Fibroblast of lung (primary cell): ENCODE data around the gene IL1B. TPM values are rescaled to one million over a fixed set of nuclear protein-coding genes. Genes with fewer than 3 reads are reported as not detected.
A peak's percentile ranks its signal among the peaks of the same experiment; 100 is the strongest.

Experiments
- DNase-seq, 2 donors: peaks; one replicate each; pipeline versions ENCODE4 v3.0.0 to v3.0.0-alpha.2; 2010; ENCODE audit warnings: low read depth in 2 of 2
- H2AFZ ChIP-seq: 2 replicates; pipeline ENCODE4 v1.5.1; 2012; ENCODE audit warnings: low read length, control low read depth, inconsistent platforms
- H3K27ac ChIP-seq: 2 replicates; pipeline ENCODE4 v1.5.1; 2011; ENCODE audit warnings: low read length, control low read depth; ENCODE audit not compliant: insufficient read depth
- H3K27me3 ChIP-seq: 2 replicates; pipeline ENCODE4 v1.5.1; 2011; ENCODE audit warnings: mild to moderate bottlenecking, low read length; ENCODE audit not compliant: control insufficient read depth, insufficient read depth
- H3K36me3 ChIP-seq: 2 replicates; pipeline ENCODE4 v1.5.1; 2011; ENCODE audit warnings: low read length; ENCODE audit not compliant: control insufficient read depth, insufficient read depth
- H3K4me1 ChIP-seq: 2 replicates; pipeline ENCODE4 v1.5.1; 2011; ENCODE audit warnings: low read length; ENCODE audit not compliant: control insufficient read depth, insufficient read depth; ENCODE audit errors: extremely low read depth
- H3K4me2 ChIP-seq: 2 replicates; pipeline ENCODE4 v1.5.1; 2011; ENCODE audit warnings: low read length, control low read depth; ENCODE audit not compliant: insufficient read depth; ENCODE audit errors: extremely low read depth
- H3K4me3 ChIP-seq, 4 experiments: fragments of 200-600 bp in 1 of 4; sonication (generic) in 1 of 4; replicated peaks in 1 of 4; 2 replicates each; pipeline ENCODE4 v1.5.1; 2011 to 2016; ENCODE audit warnings: low read length in 4 of 4, low read depth in 3 of 4, mild to moderate bottlenecking in 3 of 4, control low read depth in 2 of 4, inconsistent platforms in 1 of 4, mixed read lengths in 1 of 4; ENCODE audit not compliant: insufficient read depth in 1 of 4; ENCODE audit errors: control extremely low read depth in 1 of 4
- H3K79me2 ChIP-seq: 2 replicates; pipeline ENCODE4 v1.5.1; 2012; ENCODE audit warnings: mild to moderate bottlenecking, low read length, inconsistent platforms; ENCODE audit not compliant: control insufficient read depth, insufficient read depth
- H3K9ac ChIP-seq: 2 replicates; pipeline ENCODE4 v1.5.1; 2011; ENCODE audit warnings: mild to moderate bottlenecking, low read length, control low read depth; ENCODE audit not compliant: insufficient read depth
- H3K9me3 ChIP-seq: 2 replicates; pipeline ENCODE4 v1.5.1; 2012; ENCODE audit warnings: low read depth, low read length; ENCODE audit not compliant: control insufficient read depth, insufficient read depth
- H4K20me1 ChIP-seq: 2 replicates; pipeline ENCODE4 v1.5.1; 2011; ENCODE audit warnings: low read length; ENCODE audit not compliant: control insufficient read depth, insufficient read depth; ENCODE audit errors: extremely low read depth
- EZH2 ChIP-seq: IDR thresholded peaks from 2 replicates; pipeline ENCODE4 v1.5.1; 2012; ENCODE audit warnings: low read length, control low read depth, mild to moderate bottlenecking; ENCODE audit errors: missing control alignments
- polyA plus RNA-seq, 2 donors: library from polyadenylated mRNA; depleted of rRNA in 1 of 2; stranded (reverse) in 1 of 2; unstranded in 1 of 2; fragments of >200 nt; gene quantifications; 2 replicates each; pipeline ENCODE4 v1.2.1, GENCODE V29; 2011 to 2012; ENCODE audit warnings: missing spikeins in 1 of 2
- total RNA-seq: library from RNA; depleted of rRNA; stranded (reverse); fragments of >200 nt; gene quantifications from 2 replicates; pipeline ENCODE4 v1.2.1, GENCODE V29; 2014
- TF ChIP-seq, protein P1 (sequence below), 2 donors: IDR thresholded peaks in 1 of 2; conservative IDR thresholded peaks in 1 of 2; 1 replicate in 1 of 2; 2 replicates in 1 of 2; pipeline ENCODE4 v1.5.1; 2011 to 2012; ENCODE audit warnings: low read length in 2 of 2, control low read depth in 1 of 2, inconsistent platforms in 1 of 2, low read depth in 1 of 2, mild to moderate bottlenecking in 1 of 2

IL1B gene
- total and polyA plus RNA-seq, 2 donors (not counting 1 experiment from before 2014, with no cell fraction given) = 0.23 TPM; not detected in 1

DNA sequence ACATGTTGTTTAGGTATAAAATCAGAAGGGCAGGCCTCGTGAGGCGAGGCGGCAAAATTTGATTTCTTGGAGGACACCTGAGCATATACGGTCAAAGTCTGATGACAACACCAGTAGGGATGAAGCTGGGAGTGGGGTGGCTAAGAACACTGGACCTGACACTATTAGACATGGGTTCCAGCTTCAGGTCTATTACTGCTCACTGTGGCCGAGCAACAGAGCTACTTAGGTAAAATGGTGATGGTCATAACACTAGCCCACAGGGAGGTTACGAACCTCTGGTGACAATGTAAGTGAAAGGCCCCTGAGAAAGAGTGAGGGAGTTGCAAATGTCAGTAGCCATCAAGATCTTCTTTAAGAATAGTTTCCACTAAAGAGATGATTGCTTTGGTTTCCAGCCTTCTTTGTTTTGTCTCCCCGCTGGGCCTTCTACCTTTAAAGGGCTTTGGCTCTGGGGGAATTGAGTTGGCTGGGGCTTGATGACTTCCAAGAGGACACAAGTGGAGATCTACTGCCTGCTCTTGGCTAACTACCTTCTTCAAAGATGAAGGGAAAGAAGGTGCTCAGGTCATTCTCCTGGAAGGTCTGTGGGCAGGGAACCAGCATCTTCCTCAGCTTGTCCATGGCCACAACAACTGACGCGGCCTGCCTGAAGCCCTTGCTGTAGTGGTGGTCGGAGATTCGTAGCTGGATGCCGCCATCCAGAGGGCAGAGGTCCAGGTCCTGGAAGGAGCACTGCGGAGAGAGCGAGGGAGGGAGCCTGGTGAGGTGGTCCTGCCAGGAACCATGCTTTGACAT is 3.5 kb downstream of the IL1B start:
- no peak overlapping the region for H3K27ac ChIP-seq
- H3K79me2 ChIP-seq = no peaks in the 10 kb centered on the region
- no peaks in the 10 kb centered on the region for H3K9me3 ChIP-seq
- no peaks in the 10 kb centered on the region for H3K4me1 ChIP-seq
- H3K27me3 ChIP-seq = no peaks in the 10 kb centered on the region
- H2AFZ ChIP-seq = no peak overlapping the region
- H3K9ac ChIP-seq = peak overlapping the region; percentile 5
- no peak overlapping the region for H3K4me2 ChIP-seq
- no peak overlapping the region for H3K4me3 ChIP-seq
- no peak for DNase-seq
- TF ChIP-seq, protein P1, sequence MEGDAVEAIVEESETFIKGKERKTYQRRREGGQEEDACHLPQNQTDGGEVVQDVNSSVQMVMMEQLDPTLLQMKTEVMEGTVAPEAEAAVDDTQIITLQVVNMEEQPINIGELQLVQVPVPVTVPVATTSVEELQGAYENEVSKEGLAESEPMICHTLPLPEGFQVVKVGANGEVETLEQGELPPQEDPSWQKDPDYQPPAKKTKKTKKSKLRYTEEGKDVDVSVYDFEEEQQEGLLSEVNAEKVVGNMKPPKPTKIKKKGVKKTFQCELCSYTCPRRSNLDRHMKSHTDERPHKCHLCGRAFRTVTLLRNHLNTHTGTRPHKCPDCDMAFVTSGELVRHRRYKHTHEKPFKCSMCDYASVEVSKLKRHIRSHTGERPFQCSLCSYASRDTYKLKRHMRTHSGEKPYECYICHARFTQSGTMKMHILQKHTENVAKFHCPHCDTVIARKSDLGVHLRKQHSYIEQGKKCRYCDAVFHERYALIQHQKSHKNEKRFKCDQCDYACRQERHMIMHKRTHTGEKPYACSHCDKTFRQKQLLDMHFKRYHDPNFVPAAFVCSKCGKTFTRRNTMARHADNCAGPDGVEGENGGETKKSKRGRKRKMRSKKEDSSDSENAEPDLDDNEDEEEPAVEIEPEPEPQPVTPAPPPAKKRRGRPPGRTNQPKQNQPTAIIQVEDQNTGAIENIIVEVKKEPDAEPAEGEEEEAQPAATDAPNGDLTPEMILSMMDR (conservative IDR thresholded peaks at IDR 0.05 in 1 of 2, IDR thresholded peaks at IDR 0.05 in 1 of 2; ENCODE audit: low read depth in 1 of 2, low read length in 2 of 2) = no peak
- TF ChIP-seq EZH2 = no peak
- H4K20me1 ChIP-seq = no peaks in the 10 kb centered on the region
- H3K36me3 ChIP-seq = no peaks in the 10 kb centered on the region

DNA sequence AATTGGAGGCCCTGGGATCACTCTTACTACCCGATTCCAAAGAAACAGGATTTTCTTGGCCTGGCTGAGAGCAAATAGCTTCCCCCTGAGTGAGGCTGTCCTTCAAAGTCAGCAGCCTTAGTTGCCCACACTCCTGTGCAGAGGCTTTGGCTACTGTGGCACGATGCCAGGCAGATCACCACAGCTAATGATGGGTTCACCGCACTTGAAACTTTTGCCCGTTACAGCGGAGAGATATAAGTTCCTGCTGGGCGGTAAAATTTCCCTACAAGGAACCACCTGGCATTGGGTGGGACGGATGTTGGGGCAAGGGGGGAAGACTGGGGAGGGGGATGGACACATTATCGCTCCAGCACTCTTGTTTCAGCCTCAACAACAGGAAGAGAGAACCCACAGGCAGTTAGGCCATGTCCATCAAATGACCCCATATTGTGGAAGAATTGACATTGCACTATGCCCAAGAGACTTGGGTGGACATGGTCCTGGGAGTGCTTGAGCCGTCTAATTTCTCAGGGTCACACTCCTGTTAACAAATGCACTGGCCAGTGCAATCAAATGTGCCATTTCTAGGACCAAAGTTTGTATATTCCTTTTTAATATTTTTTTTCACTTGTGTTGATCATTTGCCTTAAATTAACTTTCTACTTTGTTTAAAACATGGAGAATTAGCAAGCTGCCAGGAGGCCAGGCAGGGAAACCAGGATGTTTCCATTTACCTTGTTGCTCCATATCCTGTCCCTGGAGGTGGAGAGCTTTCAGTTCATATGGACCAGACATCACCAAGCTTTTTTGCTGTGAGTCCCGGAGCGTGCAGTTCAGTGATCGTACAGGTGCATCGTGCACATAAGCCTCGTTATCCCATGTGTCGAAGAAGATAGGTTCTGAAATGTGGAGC is 4.4 kb downstream of the IL1B start:
- TF ChIP-seq, protein P1 (conservative IDR thresholded peaks at IDR 0.05 in 1 of 2, IDR thresholded peaks at IDR 0.05 in 1 of 2; ENCODE audit: low read depth in 1 of 2, low read length in 2 of 2) = no peak
- no peak for TF ChIP-seq EZH2
- no peak overlapping the region for H3K9ac ChIP-seq
- no peaks in the 10 kb centered on the region for H3K27me3 ChIP-seq
- H3K9me3 ChIP-seq = no peaks in the 10 kb centered on the region
- H4K20me1 ChIP-seq = no peaks in the 10 kb centered on the region
- no peaks in the 10 kb centered on the region for H3K4me1 ChIP-seq
- H3K79me2 ChIP-seq = no peaks in the 10 kb centered on the region
- H3K36me3 ChIP-seq = no peaks in the 10 kb centered on the region
- H2AFZ ChIP-seq = no peak overlapping the region
- DNase-seq = no peak
- H3K4me3 ChIP-seq = no peak overlapping the region
- H3K27ac ChIP-seq = no peak overlapping the region
- no peak overlapping the region for H3K4me2 ChIP-seq

DNA sequence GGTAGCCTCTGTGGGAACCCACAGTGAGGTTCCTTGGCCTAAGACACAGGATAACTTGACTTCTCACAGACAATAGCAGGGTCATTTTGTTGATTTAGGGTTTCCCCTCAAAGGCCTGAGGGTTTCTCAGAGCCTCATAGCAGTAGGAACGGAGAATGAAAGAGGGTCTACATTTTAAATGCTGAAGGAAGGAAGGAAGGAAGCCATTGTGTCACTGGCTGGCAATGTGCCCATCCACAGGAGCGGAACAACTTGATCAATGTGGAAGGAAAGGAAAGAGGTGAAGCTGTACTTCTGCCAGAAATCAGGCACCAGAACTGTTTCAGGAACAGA is 5.1 kb downstream of the IL1B start:
- Histone ChIP-seq H3K4me1 (no peaks in the 10 kb centered on the region), H3K27ac (no peak overlapping the region), H3K9ac (no peak overlapping the region), H3K36me3 (no peaks in the 10 kb centered on the region), H3K27me3 (no peaks in the 10 kb centered on the region), H3K79me2 (no peaks in the 10 kb centered on the region), H3K4me3 (no peak overlapping the region), H2AFZ (no peak overlapping the region), H3K4me2 (no peak overlapping the region), H3K9me3 (no peaks in the 10 kb centered on the region), H4K20me1 (no peaks in the 10 kb centered on the region)
- TF ChIP-seq, protein P1 (conservative IDR thresholded peaks at IDR 0.05 in 1 of 2, IDR thresholded peaks at IDR 0.05 in 1 of 2; ENCODE audit: low read depth in 1 of 2, low read length in 2 of 2) = no peak
- no peak for TF ChIP-seq EZH2
- DNase-seq = no peak
